ENCODE measurements around the gene XXYLT1.

DNA sequence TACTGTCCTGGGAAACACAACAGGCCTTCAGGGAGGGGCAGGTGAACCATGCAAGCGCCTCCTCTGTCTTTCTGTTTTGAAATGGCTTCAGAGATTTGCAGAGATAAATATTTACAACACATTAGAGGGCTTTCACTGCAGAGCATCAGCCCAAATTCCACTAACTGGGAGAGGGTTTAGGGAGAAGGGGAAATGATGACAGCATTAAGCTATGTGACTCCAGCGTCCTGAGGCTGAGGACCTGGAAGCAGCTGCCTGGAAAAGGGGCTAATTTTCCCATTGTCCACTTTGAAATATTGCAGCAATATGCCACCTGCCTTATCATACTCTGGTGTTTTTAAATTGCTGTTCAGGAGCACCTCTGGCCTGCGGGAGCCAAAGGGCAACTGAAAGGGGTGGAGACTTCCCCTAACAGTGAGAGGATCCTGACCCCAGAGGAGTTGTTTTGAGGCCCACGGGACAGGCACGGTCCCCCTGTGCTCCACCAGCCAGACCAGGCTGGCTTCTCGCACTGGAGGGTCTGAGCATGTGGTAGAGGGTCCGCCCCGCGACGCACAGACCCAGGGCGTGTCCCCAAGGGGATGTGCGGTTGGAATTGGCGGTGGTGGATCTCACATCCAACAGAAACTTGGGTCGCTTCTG, 110.6 kb downstream of the XXYLT1 start:
- TF ChIP-seq RCOR1 (IDR thresholded peaks at IDR 0.05; ENCODE audit: low read depth, low read length) = no peak
- TF ChIP-seq, protein P1, sequence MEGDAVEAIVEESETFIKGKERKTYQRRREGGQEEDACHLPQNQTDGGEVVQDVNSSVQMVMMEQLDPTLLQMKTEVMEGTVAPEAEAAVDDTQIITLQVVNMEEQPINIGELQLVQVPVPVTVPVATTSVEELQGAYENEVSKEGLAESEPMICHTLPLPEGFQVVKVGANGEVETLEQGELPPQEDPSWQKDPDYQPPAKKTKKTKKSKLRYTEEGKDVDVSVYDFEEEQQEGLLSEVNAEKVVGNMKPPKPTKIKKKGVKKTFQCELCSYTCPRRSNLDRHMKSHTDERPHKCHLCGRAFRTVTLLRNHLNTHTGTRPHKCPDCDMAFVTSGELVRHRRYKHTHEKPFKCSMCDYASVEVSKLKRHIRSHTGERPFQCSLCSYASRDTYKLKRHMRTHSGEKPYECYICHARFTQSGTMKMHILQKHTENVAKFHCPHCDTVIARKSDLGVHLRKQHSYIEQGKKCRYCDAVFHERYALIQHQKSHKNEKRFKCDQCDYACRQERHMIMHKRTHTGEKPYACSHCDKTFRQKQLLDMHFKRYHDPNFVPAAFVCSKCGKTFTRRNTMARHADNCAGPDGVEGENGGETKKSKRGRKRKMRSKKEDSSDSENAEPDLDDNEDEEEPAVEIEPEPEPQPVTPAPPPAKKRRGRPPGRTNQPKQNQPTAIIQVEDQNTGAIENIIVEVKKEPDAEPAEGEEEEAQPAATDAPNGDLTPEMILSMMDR (IDR thresholded peaks at IDR 0.05) = no peak
- TF ChIP-seq, protein P2, sequence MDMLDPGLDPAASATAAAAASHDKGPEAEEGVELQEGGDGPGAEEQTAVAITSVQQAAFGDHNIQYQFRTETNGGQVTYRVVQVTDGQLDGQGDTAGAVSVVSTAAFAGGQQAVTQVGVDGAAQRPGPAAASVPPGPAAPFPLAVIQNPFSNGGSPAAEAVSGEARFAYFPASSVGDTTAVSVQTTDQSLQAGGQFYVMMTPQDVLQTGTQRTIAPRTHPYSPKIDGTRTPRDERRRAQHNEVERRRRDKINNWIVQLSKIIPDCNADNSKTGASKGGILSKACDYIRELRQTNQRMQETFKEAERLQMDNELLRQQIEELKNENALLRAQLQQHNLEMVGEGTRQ (IDR thresholded peaks at IDR 0.05) = no peak
- TF ChIP-seq EHMT2 (IDR thresholded peaks at IDR 0.05; ENCODE audit: low read depth) = no peak
- no peak for TF ChIP-seq NFE2L2 (conservative IDR thresholded peaks at IDR 0.05; ENCODE audit: low read length)
- no peak for TF ChIP-seq POLR2A (IDR thresholded peaks at IDR 0.05; ENCODE audit: low read length)
- no peak for TF ChIP-seq EP300 (IDR thresholded peaks at IDR 0.05)
- TF ChIP-seq RFX5 (IDR thresholded peaks at IDR 0.05) = no peak
- TF ChIP-seq, protein P3, sequence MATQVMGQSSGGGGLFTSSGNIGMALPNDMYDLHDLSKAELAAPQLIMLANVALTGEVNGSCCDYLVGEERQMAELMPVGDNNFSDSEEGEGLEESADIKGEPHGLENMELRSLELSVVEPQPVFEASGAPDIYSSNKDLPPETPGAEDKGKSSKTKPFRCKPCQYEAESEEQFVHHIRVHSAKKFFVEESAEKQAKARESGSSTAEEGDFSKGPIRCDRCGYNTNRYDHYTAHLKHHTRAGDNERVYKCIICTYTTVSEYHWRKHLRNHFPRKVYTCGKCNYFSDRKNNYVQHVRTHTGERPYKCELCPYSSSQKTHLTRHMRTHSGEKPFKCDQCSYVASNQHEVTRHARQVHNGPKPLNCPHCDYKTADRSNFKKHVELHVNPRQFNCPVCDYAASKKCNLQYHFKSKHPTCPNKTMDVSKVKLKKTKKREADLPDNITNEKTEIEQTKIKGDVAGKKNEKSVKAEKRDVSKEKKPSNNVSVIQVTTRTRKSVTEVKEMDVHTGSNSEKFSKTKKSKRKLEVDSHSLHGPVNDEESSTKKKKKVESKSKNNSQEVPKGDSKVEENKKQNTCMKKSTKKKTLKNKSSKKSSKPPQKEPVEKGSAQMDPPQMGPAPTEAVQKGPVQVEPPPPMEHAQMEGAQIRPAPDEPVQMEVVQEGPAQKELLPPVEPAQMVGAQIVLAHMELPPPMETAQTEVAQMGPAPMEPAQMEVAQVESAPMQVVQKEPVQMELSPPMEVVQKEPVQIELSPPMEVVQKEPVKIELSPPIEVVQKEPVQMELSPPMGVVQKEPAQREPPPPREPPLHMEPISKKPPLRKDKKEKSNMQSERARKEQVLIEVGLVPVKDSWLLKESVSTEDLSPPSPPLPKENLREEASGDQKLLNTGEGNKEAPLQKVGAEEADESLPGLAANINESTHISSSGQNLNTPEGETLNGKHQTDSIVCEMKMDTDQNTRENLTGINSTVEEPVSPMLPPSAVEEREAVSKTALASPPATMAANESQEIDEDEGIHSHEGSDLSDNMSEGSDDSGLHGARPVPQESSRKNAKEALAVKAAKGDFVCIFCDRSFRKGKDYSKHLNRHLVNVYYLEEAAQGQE (IDR thresholded peaks at IDR 0.05) = no peak

Measured in A549 (cell line).